ENCODE data around the gene GRK2.

- no peak for TF ChIP-seq CTCF (IDR thresholded peaks at IDR 0.05)
- TF ChIP-seq POLR2A (IDR thresholded peaks at IDR 0.05), result no peak
Observed at GRCh38 chr11:67280788-67281551, 14.7 kb downstream of the GRK2 start.

Measured in heart left ventricle (tissue), 13 donors.